Measurements from ENCODE around the gene GNB2.

The GNB2 gene

DNA sequence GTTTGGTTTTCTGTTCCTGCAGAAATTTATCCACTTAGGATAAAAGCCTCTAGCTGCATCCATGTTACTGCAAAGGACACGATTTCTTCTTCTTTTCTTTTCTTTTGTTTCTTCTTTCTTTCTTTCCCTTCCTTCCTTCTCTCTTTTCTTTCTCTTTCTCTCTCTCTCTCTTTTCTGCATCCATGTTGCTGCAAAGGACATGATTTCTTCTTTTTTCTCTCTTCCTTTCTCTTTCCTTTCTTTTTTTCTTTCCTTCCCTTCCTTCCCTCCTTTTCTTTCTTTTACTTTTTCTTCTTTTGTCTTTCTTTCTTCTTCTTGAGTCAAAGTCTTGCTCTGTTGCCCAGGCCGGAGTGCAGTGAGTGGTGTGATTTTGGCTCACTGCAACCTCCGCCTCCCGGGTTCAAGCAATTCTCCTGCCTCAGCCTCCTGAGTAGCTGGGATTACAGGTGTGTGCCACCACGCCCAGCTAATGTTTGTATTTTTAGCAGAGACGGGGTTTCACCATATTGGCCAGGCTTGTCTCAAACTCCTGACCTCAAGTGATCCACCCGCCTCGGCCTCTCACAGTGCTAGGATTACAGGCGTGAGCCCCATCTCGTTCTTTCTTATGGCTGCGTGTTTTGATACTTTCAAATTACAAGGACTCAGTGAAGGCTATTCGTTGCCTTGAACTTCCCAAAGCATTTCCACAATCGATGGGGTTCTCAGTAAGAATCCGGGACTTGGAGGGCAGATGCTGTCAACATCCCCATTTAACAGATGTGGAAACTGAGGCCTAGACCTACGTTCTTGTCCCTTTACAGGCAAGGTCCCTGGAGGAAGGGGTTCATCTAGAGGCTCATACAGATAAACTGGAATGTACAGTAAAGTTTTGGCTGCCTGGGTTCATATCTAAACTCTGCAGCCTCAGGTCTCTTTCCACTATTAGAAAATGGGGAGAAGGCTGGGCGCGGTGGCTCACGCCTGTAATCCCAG, 1.9 kb upstream of the GNB2 start:
- peaks cover 7% of the 10 kb centered on the region; the same call in 1 of the 2 replicates for H4K20me1 ChIP-seq (ENCODE audit: insufficient read depth, low read length)
- no peak overlapping the region for H3K9ac ChIP-seq (ENCODE audit: low read length)
- no peaks in the 10 kb centered on the region; the same call in 1 of the 2 replicates for H3K27me3 ChIP-seq (ENCODE audit: low read depth, low read length)
- no peak overlapping the region for H3K27ac ChIP-seq (ENCODE audit: low read length)
- no peaks in the 10 kb centered on the region for H3K4me1 ChIP-seq (ENCODE audit: low read length)
- peaks cover 4% of the 10 kb centered on the region for H3K36me3 ChIP-seq (replicated peaks; ENCODE audit: low read depth, low read length)
- no peak overlapping the region for H3K4me3 ChIP-seq (ENCODE audit: low read length)
- TF ChIP-seq, protein P1, sequence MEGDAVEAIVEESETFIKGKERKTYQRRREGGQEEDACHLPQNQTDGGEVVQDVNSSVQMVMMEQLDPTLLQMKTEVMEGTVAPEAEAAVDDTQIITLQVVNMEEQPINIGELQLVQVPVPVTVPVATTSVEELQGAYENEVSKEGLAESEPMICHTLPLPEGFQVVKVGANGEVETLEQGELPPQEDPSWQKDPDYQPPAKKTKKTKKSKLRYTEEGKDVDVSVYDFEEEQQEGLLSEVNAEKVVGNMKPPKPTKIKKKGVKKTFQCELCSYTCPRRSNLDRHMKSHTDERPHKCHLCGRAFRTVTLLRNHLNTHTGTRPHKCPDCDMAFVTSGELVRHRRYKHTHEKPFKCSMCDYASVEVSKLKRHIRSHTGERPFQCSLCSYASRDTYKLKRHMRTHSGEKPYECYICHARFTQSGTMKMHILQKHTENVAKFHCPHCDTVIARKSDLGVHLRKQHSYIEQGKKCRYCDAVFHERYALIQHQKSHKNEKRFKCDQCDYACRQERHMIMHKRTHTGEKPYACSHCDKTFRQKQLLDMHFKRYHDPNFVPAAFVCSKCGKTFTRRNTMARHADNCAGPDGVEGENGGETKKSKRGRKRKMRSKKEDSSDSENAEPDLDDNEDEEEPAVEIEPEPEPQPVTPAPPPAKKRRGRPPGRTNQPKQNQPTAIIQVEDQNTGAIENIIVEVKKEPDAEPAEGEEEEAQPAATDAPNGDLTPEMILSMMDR (IDR thresholded peaks at IDR 0.05; ENCODE audit: low read depth, low read length) = no peak
- no peaks in the 10 kb centered on the region for H3K9me3 ChIP-seq (ENCODE audit: insufficient read depth, low read length)
- peaks cover 25% of the 10 kb centered on the region for H3K79me2 ChIP-seq (ENCODE audit: low read length)
- H3K4me2 ChIP-seq (ENCODE audit: low read length) = no peak overlapping the region
- H2AFZ ChIP-seq (ENCODE audit: low read depth, low read length) = no peak overlapping the region

DNA sequence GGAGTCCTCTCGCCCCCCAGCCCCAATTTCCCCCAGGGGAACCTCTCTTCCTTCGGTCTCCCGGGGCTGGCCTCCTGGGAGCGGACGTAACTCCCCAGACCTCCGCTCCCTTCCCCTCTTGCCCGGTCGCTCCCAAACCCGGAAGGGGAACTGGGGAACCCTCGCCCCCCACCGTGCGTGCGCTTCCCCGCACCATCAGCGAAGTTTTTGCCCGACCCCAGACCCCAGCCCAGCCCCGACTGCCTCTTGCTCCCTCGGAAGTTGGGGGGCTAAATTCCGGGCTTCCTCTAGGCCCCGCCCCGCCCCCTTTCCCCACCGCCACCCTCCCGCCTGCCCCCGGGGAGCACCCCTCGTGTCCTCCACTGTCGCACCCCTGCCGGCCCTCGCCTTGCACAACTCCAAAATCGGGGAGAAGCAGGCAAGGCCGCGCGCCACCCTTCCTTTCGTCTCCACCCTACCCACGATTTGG, 436 bp downstream of the GNB2 start:
- peak overlapping the region; percentile 84 for H3K27ac ChIP-seq (ENCODE audit: low read length)
- H3K4me2 ChIP-seq (ENCODE audit: low read length) = peak overlapping the region; percentile 60
- H3K4me3 ChIP-seq (ENCODE audit: low read length) = peak overlapping the region; percentile 78
- H4K20me1 ChIP-seq (ENCODE audit: insufficient read depth, low read length) = peaks cover 9% of the 10 kb centered on the region; the same call in 1 of the 2 replicates
- H3K9me3 ChIP-seq (ENCODE audit: insufficient read depth, low read length) = no peaks in the 10 kb centered on the region
- H3K4me1 ChIP-seq (ENCODE audit: low read length) = no peaks in the 10 kb centered on the region
- H2AFZ ChIP-seq (ENCODE audit: low read depth, low read length) = no peak overlapping the region
- peaks cover 27% of the 10 kb centered on the region for H3K79me2 ChIP-seq (ENCODE audit: low read length)
- H3K27me3 ChIP-seq (ENCODE audit: low read depth, low read length) = no peaks in the 10 kb centered on the region; the same call in 1 of the 2 replicates
- peak overlapping the region; percentile 82 for H3K9ac ChIP-seq (ENCODE audit: low read length)
- TF ChIP-seq, protein P1 (IDR thresholded peaks at IDR 0.05; ENCODE audit: low read depth, low read length) = no peak
- no peak for TF ChIP-seq EZH2phosphoT487 (IDR thresholded peaks at IDR 0.05; ENCODE audit: low read depth)
- H3K36me3 ChIP-seq (replicated peaks; ENCODE audit: low read depth, low read length) = peaks cover 12% of the 10 kb centered on the region

DNA sequence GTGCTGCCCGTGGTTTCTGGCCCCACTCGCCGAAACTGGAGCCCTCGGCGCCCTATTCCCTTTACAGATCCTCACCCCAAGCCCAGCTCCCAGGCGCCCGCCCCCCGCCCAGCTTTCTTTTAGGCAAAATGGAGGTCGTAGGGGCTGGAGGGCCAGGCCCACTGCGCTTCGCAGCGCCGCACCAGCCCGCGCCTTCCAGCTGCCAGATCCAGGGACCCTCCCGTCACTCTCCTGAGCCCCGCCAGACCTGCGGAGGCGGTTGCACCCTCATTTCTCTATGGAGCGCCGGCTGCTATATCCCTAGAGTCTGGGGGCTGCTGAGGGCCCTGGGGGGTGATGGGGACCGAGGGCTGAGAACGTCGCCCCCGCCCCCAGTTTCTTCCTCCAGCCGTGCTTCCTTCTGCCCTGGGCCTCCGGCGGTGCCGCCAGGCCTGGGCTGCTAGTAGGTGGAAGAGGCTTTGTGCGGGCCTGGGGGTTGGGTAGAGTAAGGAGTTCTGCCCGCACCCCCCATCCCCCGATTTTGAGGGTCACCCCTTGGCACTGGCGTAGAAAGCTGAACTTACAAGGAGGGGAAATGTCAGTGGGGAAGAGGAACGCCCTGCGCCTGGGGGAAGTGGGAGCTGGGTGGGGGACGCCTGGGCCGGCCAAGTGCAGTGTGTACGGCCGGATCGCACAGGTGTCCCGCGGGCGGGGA, 1.0 kb downstream of the GNB2 start:
- H3K4me3 ChIP-seq (ENCODE audit: low read length) = peak overlapping the region; percentile 78
- no peaks in the 10 kb centered on the region; the same call in 1 of the 2 replicates for H3K27me3 ChIP-seq (ENCODE audit: low read depth, low read length)
- H3K4me2 ChIP-seq (ENCODE audit: low read length) = peak overlapping the region; percentile 60
- no peaks in the 10 kb centered on the region for H3K4me1 ChIP-seq (ENCODE audit: low read length)
- peaks cover 12% of the 10 kb centered on the region for H3K36me3 ChIP-seq (replicated peaks; ENCODE audit: low read depth, low read length)
- peaks cover 9% of the 10 kb centered on the region; the same call in 1 of the 2 replicates for H4K20me1 ChIP-seq (ENCODE audit: insufficient read depth, low read length)
- H2AFZ ChIP-seq (ENCODE audit: low read depth, low read length) = no peak overlapping the region
- H3K9ac ChIP-seq (ENCODE audit: low read length) = peak overlapping the region; percentile 82
- peak overlapping the region; percentile 84 for H3K27ac ChIP-seq (ENCODE audit: low read length)
- peaks cover 27% of the 10 kb centered on the region for H3K79me2 ChIP-seq (ENCODE audit: low read length)
- no peak for TF ChIP-seq EZH2phosphoT487 (IDR thresholded peaks at IDR 0.05; ENCODE audit: low read depth)
- TF ChIP-seq, protein P1 (IDR thresholded peaks at IDR 0.05; ENCODE audit: low read depth, low read length) = no peak
- no peaks in the 10 kb centered on the region for H3K9me3 ChIP-seq (ENCODE audit: insufficient read depth, low read length)

DNA sequence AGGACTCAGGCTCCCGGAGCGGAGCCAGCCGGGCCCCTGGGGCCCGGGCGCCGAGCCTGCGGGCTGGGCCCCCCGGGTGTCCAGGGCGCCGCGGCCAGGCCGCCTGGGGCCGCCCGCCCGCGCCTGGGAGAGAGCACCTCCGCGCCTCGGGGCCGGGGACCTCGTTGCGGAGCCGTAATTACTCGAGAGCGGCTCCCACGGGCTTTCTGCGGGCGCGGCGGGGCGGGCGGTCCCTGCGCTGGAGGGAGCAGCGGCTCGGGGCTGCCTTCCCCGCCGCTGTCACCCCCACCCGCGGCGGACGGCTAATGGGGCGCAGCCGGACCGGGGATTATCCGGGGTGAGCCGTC, 1.5 kb downstream of the GNB2 start:
- Histone ChIP-seq H3K4me2 (ENCODE audit: low read length) (peak overlapping the region; percentile 60), H3K4me3 (ENCODE audit: low read length) (peak overlapping the region; percentile 78), H4K20me1 (ENCODE audit: insufficient read depth, low read length) (peaks cover 11% of the 10 kb centered on the region; the same call in 1 of the 2 replicates), H3K4me1 (ENCODE audit: low read length) (no peaks in the 10 kb centered on the region), H3K27ac (ENCODE audit: low read length) (peak overlapping the region; percentile 84), H3K9ac (ENCODE audit: low read length) (peak overlapping the region; percentile 82), H3K27me3 (ENCODE audit: low read depth, low read length) (no peaks in the 10 kb centered on the region), H2AFZ (ENCODE audit: low read depth, low read length) (no peak overlapping the region), H3K36me3 (replicated peaks; ENCODE audit: low read depth, low read length) (peaks cover 12% of the 10 kb centered on the region), H3K9me3 (ENCODE audit: insufficient read depth, low read length) (no peaks in the 10 kb centered on the region), H3K79me2 (ENCODE audit: low read length) (peaks cover 27% of the 10 kb centered on the region)
- TF ChIP-seq, protein P1 (IDR thresholded peaks at IDR 0.05; ENCODE audit: low read depth, low read length) = no peak
- no peak for TF ChIP-seq EZH2phosphoT487 (IDR thresholded peaks at IDR 0.05; ENCODE audit: low read depth)

Measured in OCI-LY3 (cell line).